OCI-LY3 (cell line): ENCODE measurements around the gene HUS1.
"Not testable (repeated sequence)": the region's sequence is repeated elsewhere in the genome, so short reads cannot be mapped to it uniquely, and the experiment has no call there.

Experiments
- H2AFZ ChIP-seq: fragments of 200-600, 300-600 bp; shearing (Covaris generic); 2 replicates; pipeline ENCODE4 v1.6.0; 2014; ENCODE audit warnings: antibody characterized with exemption, low read depth, low read length
- H3K27ac ChIP-seq: fragments of 200-600, 300-600 bp; sonication (generic); 2 replicates; pipeline ENCODE4 v1.5.1; 2014; ENCODE audit warnings: mild to moderate bottlenecking, low read length, moderate library complexity, mixed read lengths
- H3K27me3 ChIP-seq: fragments of 200-600, 300-600 bp; sonication (generic); 2 replicates; pipeline ENCODE4 v1.6.1; 2014; ENCODE audit warnings: low read depth, low read length, mixed read lengths
- H3K36me3 ChIP-seq: fragments of 200-600, 300-600 bp; sonication (generic); replicated peaks from 2 replicates; pipeline ENCODE3; 2014; ENCODE audit warnings: low read depth, low read length, mixed read lengths
- H3K4me1 ChIP-seq: fragments of 300-600, 200-600 bp; sonication (generic); 2 replicates; pipeline ENCODE4 v1.6.1; 2014; ENCODE audit warnings: low read length, mixed read lengths
- H3K4me2 ChIP-seq: fragments of 200-600, 300-600 bp; sonication (generic); 2 replicates; pipeline ENCODE4 v1.6.1; 2014; ENCODE audit warnings: low read length, mixed read lengths
- H3K4me3 ChIP-seq: fragments of 300-600, 200-600 bp; sonication (generic); 2 replicates; pipeline ENCODE4 v1.5.1; 2014; ENCODE audit warnings: antibody characterized with exemption, mild to moderate bottlenecking, low read length, moderate library complexity
- H3K79me2 ChIP-seq: fragments of 300-600, 200-600 bp; shearing (Covaris generic); 2 replicates; pipeline ENCODE4 v1.6.1; 2014; ENCODE audit warnings: mild to moderate bottlenecking, low read length, mixed read lengths
- H3K9ac ChIP-seq: fragments of 300-600, 200-600 bp; shearing (Covaris generic); 2 replicates; pipeline ENCODE4 v1.6.0; 2014; ENCODE audit warnings: mild to moderate bottlenecking, low read length, moderate library complexity
- H3K9me3 ChIP-seq: fragments of 200-600, 300-600 bp; shearing (Covaris generic); 2 replicates; pipeline ENCODE4 v1.6.1; 2014; ENCODE audit warnings: low read length, mixed read lengths; ENCODE audit not compliant: insufficient read depth
- H4K20me1 ChIP-seq: fragments of 200-600, 300-600 bp; sonication (generic); 2 replicates; pipeline ENCODE4 v1.6.1; 2016; ENCODE audit warnings: low read length, mixed read lengths; ENCODE audit not compliant: insufficient read depth
- EZH2phosphoT487 ChIP-seq: fragments of 200-600 bp; shearing (Covaris generic); IDR thresholded peaks from 2 replicates; pipeline ENCODE4 v1.6.1; 2018; ENCODE audit warnings: antibody characterized with exemption, mixed run types, low read depth
- TF ChIP-seq, protein P1 (sequence below): fragments of 200-600, 300-600 bp; sonication (generic); IDR thresholded peaks from 2 replicates; pipeline ENCODE4 v1.5.1; 2014; ENCODE audit warnings: antibody characterized with exemption, low read length, low read depth

HUS1 gene

DNA sequence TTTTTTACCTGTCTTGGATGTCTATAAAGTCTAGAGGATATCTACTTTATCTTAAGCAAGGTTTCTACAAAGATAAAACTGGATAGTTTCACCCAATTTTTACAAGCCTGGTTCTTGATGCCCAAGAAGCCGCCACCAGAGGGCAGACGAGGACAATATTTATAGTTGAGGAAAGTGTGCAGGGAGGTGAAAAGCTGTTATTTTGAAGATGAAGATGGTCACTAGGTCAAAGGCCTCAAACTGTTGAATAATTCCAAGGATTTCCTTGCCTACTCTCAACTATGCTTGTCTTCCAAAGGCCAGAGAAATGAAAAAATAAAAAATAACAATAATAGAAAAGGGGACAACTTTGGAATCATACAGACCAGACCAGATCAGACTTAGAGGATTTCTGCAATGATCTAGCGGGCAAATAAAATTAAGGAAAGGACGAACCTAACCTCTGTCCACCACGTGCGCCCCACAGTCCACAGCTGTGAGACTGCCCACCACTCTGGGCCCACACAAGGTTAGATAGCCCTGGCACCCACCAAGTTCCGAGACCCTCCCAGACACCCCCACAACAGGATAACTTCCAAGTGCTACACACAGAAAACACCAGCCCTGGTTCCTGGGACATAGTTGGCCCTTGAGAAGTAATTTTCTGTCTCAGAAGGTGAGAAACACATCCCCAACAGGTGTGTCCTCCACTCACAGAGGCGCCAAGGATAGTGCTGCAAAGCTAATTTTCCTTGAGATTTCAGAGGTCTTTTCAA lies 34.0 kb downstream of the HUS1 start:
- Histone ChIP-seq H3K79me2 (no peaks in the 10 kb centered on the region), H3K27ac (no peak overlapping the region), H3K9me3 (no peaks in the 10 kb centered on the region), H4K20me1 (no peaks in the 10 kb centered on the region), H3K9ac (no peak overlapping the region), H3K36me3 (no peaks in the 10 kb centered on the region), H2AFZ (no peak overlapping the region), H3K4me3 (no peak overlapping the region), H3K27me3 (peaks cover 53% of the 10 kb centered on the region), H3K4me1 (no peaks in the 10 kb centered on the region), H3K4me2 (no peak overlapping the region)
- TF ChIP-seq EZH2phosphoT487: no peak
- TF ChIP-seq, protein P1, sequence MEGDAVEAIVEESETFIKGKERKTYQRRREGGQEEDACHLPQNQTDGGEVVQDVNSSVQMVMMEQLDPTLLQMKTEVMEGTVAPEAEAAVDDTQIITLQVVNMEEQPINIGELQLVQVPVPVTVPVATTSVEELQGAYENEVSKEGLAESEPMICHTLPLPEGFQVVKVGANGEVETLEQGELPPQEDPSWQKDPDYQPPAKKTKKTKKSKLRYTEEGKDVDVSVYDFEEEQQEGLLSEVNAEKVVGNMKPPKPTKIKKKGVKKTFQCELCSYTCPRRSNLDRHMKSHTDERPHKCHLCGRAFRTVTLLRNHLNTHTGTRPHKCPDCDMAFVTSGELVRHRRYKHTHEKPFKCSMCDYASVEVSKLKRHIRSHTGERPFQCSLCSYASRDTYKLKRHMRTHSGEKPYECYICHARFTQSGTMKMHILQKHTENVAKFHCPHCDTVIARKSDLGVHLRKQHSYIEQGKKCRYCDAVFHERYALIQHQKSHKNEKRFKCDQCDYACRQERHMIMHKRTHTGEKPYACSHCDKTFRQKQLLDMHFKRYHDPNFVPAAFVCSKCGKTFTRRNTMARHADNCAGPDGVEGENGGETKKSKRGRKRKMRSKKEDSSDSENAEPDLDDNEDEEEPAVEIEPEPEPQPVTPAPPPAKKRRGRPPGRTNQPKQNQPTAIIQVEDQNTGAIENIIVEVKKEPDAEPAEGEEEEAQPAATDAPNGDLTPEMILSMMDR: peak; percentile 90

DNA sequence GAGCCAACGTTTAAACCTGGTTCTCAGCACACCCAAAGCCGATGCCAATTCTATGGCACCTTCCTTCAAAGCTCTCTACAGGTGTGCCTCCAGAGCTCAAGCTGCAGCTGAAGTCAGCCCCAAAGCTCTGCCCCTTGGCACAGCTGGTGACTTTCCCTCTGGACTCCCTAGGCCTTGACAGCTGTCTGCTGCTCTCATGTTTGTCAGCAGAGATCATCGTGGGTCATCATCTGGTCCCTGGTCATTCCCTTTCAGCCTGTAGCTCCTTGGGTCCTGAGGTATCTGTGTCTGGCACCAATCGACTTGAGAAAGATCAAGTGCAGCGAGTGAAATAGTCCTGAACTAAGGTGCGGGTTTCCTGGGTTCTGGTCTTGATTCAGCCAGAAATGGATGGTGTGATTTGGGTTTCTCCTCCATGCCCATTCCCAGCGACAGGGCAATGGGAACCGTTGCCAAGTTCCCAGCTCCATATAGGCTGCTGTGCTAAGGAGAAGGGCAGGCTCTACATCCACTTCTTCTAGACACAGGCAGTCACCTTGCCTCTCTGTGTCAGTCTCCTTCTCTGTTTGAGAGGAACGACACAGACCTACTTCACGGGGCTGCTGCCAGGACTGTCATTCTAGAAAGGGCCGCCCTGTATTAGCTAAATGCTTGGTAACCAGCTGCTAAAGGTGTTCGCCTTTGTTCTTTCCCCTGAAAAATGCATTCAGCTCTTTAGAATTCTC lies 34.7 kb downstream of the HUS1 start:
- H3K27me3 ChIP-seq: peaks cover 56% of the 10 kb centered on the region
- no peaks in the 10 kb centered on the region for H4K20me1 ChIP-seq
- TF ChIP-seq, protein P1: no peak
- TF ChIP-seq EZH2phosphoT487: no peak
- no peaks in the 10 kb centered on the region for H3K79me2 ChIP-seq
- H3K4me1 ChIP-seq: peaks cover 2% of the 10 kb centered on the region; the same call in 1 of the 2 replicates
- no peaks in the 10 kb centered on the region for H3K9me3 ChIP-seq
- H3K36me3 ChIP-seq: no peaks in the 10 kb centered on the region
- no peak overlapping the region for H3K4me2 ChIP-seq
- no peak overlapping the region for H2AFZ ChIP-seq
- H3K4me3 ChIP-seq: no peak overlapping the region
- H3K27ac ChIP-seq: no peak overlapping the region
- H3K9ac ChIP-seq: no peak overlapping the region

DNA sequence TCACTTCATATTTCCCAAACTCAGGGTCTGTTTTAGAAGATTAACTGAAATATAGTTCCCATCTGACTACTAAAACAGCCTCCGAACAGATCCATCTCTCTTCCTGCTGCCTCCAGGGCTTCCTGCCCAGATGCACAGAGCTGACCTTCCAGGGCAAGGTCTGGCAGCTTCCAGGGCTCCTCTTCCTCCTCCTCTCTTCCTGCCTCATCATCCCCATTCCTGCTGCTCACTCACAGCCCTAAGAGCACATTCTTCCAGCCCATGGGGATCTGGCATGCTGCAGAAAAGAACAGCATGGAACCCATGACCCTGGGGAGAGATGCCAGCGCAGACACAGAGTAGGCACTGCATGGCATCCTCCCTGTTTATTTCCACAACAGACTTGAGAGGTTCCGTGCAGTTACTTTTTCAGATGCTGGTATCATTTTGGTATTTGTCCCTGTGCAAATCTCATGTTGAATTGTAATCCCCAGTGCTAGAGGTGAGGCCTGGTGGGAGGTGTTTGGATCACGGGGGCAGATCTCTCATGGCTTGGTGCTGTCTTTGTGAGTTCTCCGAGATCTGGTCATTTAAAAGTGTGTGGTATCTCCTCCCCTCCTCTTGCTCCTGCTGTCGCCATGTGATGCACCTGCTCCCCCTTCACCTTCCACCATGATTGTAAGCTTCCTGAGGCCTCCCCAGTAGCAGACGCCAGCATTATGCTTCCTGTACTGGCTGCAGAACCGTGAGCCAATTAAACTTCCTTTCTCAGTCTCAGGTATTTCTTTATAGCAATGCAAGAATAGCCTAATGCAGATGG lies 35.5 kb downstream of the HUS1 start:
- no peaks in the 10 kb centered on the region for H4K20me1 ChIP-seq
- no peaks in the 10 kb centered on the region for H3K9me3 ChIP-seq
- no peaks in the 10 kb centered on the region for H3K79me2 ChIP-seq
- no peak overlapping the region for H3K4me3 ChIP-seq
- H2AFZ ChIP-seq: no peak overlapping the region
- H3K36me3 ChIP-seq: no peaks in the 10 kb centered on the region
- peaks cover 10% of the 10 kb centered on the region for H3K4me1 ChIP-seq
- TF ChIP-seq, protein P1: no peak
- no peak for TF ChIP-seq EZH2phosphoT487
- no peak overlapping the region for H3K4me2 ChIP-seq
- H3K27me3 ChIP-seq: peaks cover 62% of the 10 kb centered on the region
- H3K27ac ChIP-seq: no peak overlapping the region
- H3K9ac ChIP-seq: no peak overlapping the region

DNA sequence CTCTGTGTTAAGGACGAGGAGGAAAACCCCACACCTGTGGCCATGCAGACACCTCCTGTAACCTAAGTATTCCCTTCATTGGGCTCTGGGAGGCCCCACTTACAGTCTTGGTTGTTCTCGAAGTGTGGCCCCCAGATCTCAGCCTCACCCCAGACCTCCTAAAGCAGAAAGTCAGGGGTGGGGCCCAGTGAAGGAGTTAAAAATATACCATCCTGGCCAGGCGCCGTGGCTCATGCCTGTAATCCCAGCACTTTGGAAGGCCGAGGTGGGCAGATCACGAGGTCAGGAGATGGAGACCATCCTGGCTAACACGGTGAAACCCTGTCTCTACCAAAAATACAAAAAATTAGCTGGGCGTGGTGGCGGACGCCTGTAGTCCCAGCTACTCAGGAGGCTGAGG lies 36.8 kb downstream of the HUS1 start:
- H4K20me1 ChIP-seq, H3K9me3 ChIP-seq, H3K79me2 ChIP-seq, H3K4me2 ChIP-seq, H3K27ac ChIP-seq, H2AFZ ChIP-seq, H3K9ac ChIP-seq, H3K36me3 ChIP-seq, H3K4me3 ChIP-seq: not testable (repeated sequence)
- peaks cover 61% of the 10 kb centered on the region for H3K27me3 ChIP-seq
- H3K4me1 ChIP-seq: peaks cover 22% of the 10 kb centered on the region
